Omental fat pad (tissue), 4 donors: ENCODE results near the gene DAGLA. TPM values are rescaled to one million over a fixed set of nuclear protein-coding genes. Genes with fewer than 3 reads are reported as not detected.
A peak's percentile ranks its signal among the peaks of the same experiment; 100 is the strongest.

Experiments used
- ATAC-seq: fragments of 150-250 bp; one replicate; pipeline ENCODE4 v1.9.1; 2016; ENCODE audit warnings: mild to moderate bottlenecking, moderate library complexity; ENCODE audit not compliant: low FRiP score
- DNase-seq: peaks from one replicate; pipeline ENCODE4 v3.0.0-alpha.2; 2019; ENCODE audit warnings: low spot score
- total RNA-seq, 4 donors: library from RNA; depleted of rRNA; stranded (reverse); fragments of >200 nt; gene quantifications; one replicate each; pipeline ENCODE4 v1.1.0, GENCODE V29; 2016
- TF ChIP-seq, protein P1 (sequence below), 3 donors: fragments of 450-650 bp; IDR thresholded peaks; one replicate each; pipeline ENCODE4 v1.5.1; 2016 to 2017; ENCODE audit warnings: antibody characterized with exemption in 3 of 3, mild to moderate bottlenecking in 3 of 3, moderate library complexity in 2 of 3

Gene DAGLA
- total RNA-seq, 4 donors from 2014 or later, result 1.4 to 4.6 (median 2.8) TPM

DNA sequence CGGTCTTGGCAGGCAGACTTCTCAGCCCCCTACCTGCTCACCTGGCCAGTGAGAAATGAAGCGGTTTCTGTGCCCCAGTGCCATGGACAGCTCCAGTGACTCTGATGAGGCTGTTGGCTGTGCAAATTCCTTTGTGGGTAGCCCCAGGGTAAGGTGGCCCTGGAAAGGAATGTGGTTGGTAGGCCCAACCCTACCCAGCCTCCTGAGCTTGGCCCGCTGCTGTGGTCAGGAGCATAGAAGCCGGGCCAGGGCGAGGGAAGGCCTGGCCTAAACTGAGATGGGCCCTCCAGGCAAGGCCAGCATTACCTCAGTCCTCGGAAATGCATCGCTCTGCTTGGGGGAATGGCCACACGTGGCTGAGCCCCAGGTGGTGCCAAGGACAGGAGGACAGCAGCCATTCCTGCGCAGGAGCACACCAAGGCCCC, 16.9 kb downstream of the DAGLA start:
- ATAC-seq (no peak), DNase-seq (no peak)
- TF ChIP-seq, protein P1, sequence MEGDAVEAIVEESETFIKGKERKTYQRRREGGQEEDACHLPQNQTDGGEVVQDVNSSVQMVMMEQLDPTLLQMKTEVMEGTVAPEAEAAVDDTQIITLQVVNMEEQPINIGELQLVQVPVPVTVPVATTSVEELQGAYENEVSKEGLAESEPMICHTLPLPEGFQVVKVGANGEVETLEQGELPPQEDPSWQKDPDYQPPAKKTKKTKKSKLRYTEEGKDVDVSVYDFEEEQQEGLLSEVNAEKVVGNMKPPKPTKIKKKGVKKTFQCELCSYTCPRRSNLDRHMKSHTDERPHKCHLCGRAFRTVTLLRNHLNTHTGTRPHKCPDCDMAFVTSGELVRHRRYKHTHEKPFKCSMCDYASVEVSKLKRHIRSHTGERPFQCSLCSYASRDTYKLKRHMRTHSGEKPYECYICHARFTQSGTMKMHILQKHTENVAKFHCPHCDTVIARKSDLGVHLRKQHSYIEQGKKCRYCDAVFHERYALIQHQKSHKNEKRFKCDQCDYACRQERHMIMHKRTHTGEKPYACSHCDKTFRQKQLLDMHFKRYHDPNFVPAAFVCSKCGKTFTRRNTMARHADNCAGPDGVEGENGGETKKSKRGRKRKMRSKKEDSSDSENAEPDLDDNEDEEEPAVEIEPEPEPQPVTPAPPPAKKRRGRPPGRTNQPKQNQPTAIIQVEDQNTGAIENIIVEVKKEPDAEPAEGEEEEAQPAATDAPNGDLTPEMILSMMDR (IDR thresholded peaks at IDR 0.05), result no peak

GRCh38 chr11:61697764-61698163, 17.6 kb downstream of the DAGLA start:
- ATAC-seq (no peak), DNase-seq (no peak)
- TF ChIP-seq, protein P1 (IDR thresholded peaks at IDR 0.05), result no peak

DNA sequence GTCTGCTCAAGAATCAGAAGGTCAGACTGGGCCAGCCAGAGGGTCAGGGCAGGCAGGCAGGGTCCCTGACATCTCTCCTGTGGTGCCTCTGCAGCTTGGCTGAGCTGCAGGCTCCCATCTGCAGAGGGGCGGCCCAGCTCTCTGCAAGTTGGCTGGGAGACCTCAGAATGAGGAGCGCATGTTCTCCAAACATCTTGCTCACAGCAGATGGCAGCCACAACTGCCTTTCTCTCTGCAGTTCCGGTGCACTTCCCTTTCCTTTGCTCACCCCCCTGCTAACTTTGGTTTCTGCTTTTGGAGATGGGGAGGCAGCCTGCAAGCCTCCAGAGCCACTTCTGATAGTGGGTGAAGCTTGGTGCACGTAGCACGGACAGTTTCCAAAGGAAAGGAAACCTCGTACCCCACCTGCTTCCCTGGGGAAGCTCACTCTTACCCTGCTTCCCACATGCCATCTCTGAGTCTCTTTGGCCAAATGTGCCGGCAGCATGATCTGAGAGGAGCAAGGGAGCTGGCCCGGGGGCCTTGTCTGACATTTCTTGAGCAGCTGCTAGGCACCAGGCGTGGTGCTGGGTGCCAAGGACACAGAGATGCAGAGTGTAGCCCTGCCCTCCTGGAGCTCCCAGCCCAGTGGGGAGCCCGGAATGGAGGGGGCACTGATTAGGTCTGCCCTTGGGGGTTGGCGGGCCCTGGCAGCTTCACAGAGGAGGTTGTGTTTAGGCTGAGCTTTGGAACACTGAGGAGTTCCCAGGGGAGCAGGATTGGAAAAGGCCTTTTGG, 18.2 kb downstream of the DAGLA start:
- ATAC-seq (no peak), DNase-seq (no peak)
- TF ChIP-seq, protein P1 (IDR thresholded peaks at IDR 0.05), result no peak

DNA sequence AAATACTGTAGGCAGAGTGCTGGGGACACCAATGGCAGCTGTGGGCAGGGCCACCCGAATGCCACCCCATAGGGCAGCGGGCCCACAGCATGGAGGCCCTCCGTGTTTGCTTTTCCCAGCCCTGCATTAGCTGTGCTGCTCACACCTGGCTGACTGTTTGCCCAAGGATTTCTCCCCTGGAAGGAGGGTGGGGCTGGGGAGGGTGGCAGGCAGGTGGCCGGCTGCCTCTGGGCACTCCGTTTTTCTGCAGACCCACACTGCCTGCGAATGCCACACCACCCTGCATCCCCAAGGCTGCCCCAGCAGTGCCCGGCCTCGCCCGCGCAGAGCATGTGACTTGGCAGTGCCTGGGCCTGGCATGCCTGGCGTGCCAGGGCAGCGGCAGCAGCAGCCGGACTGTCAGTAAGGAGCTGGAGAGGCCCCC, 19.6 kb downstream of the DAGLA start:
- TF ChIP-seq, protein P1 (IDR thresholded peaks at IDR 0.05), result no peak
- no peak for ATAC-seq
- no peak for DNase-seq

- TF ChIP-seq, protein P1 (IDR thresholded peaks at IDR 0.05), result no peak
- peak; percentile 55 for ATAC-seq
- DNase-seq, result no peak
These were observed 20.0 kb downstream of the DAGLA start for GRCh38 chr11:61700212-61700611.

DNA sequence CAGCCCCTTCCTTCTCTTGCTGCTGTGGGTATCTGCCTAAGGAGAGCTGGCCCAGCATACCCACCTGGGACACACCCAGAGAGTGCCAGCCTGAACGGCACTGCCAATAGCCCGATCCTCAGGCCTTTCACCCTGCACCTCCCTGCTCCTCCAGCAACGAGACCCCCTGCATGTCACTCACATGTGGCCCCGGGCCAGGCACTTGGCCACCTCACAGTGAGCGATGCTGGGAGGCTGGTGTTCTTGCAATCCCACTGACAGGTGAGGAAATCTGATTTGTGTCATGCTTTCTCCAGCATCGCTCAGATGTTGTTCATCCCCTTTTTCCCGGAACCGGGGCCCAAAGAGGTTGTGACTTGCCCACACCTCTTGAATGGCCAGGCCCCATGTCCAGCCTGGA, 20.5 kb downstream of the DAGLA start:
- ATAC-seq, result no peak
- TF ChIP-seq, protein P1 (IDR thresholded peaks at IDR 0.05), result no peak
- no peak for DNase-seq
